ENCODE data around the gene IGF2BP3.
A peak's percentile ranks its signal among the peaks of the same experiment; 100 is the strongest.

The IGF2BP3 gene

DNA sequence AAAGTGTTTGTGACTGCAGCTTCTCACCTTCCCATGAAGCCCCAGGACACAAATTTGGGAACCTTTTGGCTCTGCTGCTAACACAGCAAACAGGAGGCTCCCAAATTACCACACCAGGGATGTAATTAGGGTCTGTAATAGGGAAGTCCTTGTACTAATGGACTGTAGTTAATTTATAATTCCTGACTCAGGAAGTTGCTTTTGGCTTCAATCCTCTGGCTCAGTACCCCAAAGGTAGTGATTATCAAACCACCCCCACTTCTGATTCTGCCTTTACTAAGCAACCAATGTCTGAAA, 174.9 kb downstream of the IGF2BP3 start:
- no peak for DNase-seq (ENCODE audit: low read depth)

DNA sequence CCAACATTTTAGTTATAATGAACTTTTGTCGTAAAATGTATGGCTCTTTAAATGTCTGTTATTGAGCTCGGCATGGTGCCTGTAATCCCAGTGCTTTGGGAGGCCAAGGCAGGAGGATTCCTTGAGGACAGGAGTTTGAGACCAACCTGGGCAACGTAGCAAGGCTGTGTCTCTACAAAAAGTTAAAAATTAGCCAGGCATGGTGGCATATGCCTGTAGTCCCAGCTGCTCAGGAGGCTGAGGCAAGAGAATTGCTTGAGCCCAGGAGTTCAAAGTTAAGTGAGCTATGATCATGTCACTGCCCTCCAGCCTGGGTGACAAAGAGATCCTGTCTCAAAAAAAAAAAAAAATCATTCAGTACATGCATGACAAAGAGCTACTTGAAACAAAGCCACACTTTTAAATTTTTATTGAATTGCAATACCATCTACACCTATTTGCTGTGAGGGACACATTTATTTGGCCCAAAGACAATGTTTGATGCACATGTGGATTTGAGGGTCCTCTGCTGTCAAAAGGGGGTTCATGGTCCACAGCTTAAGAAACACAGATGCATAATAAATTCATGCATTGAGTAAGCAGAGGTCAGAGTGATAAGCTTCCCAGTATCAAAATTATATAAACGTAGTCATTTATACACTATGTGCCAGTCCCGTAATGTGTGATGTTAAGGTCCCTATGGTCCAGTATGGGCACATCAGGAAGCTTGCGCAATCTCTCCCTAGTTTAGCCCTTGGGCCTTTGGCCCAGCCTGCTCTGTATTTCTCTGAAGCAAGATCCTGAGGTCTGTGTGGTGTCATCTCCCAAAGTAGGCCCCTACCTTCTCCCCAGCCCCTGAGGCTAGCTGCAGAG, 175.5 kb downstream of the IGF2BP3 start:
- no peak for DNase-seq (ENCODE audit: low read depth)

DNA sequence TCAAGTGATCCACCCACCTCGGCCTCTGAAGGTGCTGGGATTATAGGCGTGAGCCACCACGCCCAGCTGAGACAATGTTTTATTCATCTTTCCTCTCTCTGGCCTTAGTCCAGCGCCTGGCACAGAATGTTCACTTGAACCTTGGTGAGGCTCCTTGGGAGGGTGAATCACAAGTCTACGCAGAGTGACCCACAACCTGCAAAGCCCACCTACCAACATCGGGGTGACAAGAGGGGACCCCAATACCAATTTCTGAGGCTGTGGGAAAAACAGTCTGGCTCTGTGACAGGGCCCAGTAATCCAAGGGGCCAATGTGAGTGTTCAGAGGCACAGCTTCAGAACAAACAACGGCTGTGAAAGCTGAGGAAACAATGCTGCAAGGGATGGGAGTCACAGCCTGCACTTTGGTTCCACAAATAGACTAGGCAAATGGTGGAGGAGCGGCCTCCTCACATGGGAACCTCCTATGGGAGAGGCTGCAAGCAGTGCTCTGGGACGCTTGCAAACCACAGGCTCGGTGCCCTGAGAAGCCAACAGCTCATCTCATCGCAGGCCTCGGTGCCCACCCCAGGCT, 176.7 kb downstream of the IGF2BP3 start:
- no peak for DNase-seq (ENCODE audit: low read depth)

DNA sequence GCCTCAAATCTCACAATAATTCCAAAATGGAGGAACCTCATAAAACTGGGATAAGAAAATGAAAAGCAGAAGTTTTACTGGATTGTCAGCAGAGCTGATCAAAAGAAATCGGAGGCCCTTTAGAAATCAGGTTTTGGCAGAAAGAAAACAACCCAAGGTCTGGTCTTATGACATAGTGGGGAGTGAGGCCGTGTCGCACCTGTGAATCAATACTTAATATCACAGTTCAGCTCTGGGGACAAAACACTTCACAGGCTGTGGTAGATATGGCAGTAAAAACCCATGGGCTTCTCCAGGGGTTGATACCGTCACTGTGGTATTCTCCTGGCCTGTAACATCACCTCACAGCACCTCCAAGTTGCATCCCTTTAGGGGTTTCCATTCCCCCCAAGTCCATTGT, 177.7 kb downstream of the IGF2BP3 start:
- DNase-seq (ENCODE audit: low read depth): no peak

DNA sequence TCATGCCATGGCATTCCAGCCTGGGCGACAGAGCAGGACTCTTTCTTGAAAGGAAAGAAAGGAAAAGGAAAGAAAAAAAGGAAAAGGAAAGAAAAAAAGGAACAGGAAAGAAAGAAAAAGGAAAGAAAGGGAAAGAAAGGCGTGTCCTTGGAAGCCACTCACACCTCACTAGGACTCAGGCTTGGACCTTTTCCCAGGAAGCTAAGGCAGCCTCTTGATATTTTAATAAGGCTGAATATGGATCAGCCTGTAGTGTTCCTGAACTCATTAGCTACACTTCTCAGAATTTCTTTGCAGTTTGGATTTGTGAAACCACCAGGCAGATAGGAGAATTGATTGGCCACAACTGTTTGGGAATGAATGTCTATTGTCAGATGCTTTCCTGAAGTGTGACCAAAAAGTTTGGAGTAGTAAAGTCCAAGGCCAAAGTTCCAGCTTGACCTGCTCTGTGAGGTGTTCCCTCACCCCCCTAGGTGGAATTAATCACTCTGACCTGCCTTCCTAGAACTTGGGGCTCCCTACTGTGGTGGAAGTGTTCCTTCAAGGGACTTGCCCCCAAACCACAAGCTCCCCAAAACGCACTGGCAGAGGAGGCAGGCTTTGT, 178.2 kb downstream of the IGF2BP3 start:
- DNase-seq (ENCODE audit: low read depth): no peak

DNA sequence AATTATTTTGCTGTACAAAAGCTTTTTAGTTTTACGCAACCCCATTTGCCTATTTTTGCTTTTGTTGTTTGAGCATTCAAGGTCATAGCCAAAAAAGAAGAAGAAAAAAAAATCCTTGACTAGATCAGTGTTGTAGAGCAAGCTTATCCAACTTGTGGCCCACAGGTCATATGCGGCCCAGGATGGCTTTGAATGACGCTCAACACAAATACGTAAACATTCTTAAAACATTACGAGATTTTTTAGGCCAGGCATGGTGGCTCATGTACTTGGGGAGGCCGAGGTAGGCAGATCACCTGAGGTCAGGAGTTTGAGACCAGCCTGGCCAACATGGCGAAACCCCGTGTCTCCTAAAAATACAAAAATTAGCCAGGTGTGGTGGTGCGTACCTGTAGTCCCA, 179.3 kb downstream of the IGF2BP3 start:
- no peak for DNase-seq (ENCODE audit: low read depth)

DNA sequence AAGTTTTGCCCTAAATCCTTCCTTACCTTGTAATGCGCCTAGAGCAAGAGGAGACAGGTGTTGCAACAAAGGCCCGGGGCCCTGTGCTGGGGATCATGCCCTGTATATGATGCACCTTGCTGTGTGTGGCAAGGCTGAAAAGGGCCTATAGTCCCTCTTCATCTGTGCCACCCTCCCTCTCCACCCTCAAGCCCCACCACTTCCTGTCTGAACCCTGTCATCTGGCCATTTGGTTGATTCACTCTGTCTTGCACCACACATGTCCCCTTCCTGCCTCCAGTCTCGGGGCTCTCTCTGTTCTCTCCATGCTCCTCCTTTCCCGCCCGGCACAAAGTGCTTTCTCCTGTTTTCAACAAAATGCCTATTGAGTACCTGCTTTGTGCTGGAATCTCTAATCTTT, 182.7 kb downstream of the IGF2BP3 start:
- DNase-seq (ENCODE audit: low read depth): no peak

DNA sequence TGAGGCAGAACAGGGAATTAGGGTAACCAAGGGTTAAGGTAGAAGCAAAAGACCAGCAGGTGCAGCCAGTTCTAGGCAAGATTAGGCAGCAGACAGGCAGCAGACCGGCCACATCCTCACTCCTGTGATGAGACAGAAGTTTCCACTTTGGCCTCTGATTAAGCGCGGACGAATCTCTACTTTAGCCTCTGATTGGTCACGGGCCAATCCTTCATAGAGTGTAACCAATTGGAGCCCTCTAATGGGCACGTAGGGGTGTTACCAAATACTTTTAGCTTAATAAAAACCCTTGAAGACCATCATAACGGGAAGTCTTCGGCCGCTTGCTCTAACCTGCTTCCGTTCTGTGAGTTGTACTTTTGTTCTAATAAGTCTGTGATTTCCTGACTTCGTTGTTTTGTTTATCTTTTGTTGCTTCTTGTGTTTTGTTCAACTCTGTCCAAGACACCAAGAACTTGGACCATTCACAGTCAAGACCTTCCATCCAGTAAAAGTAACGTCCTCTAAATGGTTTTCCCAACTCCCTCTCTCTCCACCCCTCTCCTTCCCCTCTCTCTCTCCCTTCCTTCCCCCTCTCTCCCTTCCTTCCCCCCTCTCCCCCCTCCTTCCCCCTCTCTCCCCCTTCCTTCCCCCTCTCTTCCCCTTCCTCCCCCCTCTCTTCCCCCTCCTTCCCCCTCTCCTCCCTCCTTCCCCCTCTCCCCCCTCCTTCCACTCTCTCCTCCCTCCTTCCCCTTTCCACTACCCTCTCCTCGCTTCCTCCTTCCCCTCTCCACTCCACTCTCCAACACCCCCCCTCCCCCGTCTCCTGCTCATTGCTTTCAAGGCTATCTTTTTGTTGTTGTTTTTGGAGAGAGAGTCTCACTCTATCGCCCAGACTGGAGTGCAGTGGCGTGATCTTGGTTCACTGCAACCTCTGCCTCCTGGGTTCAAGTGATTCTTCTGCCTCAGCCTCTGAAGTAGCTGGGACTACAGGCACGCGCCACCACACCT, 184.3 kb downstream of the IGF2BP3 start:
- DNase-seq (ENCODE audit: low read depth): no peak

DNA sequence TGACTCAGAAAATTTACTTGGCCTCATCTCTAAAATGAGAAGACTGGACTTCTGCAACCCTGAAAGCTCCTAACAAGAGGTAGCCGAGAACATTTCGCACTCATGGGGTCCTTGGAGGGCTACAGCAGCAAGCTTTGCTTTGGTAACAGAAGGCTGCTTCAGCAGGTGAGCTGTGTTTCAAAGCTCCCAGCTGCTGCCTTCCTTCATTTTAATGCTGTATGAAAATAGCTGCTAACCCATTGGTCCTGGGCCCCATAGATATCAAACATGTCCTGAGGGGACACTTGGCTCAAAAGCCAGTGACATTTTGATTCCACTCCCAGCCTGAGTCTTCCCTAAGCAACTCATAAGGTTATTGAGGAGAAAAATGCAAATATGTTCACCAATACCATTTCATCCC, 185.4 kb downstream of the IGF2BP3 start:
- no peak for DNase-seq (ENCODE audit: low read depth)

DNA sequence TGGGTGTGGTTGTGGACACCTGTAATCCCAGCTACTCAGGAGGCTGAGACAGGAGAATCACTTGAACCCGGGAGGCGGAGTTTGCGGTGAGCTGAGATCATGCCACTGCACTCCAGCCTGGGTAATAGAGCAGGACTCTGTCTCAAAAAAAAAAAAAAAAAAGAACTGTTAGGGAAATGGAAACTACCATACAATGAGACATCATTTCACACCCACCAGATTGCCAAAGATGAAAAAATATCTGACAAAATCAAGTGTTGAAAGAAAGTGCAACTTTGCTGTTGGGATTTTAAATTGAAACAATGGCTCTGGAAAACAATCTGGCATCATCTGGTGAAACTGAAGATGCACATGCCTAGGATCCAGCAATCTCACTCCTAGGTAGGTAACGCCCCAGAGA, 187.2 kb downstream of the IGF2BP3 start:
- no peak for DNase-seq (ENCODE audit: low read depth)

DNA sequence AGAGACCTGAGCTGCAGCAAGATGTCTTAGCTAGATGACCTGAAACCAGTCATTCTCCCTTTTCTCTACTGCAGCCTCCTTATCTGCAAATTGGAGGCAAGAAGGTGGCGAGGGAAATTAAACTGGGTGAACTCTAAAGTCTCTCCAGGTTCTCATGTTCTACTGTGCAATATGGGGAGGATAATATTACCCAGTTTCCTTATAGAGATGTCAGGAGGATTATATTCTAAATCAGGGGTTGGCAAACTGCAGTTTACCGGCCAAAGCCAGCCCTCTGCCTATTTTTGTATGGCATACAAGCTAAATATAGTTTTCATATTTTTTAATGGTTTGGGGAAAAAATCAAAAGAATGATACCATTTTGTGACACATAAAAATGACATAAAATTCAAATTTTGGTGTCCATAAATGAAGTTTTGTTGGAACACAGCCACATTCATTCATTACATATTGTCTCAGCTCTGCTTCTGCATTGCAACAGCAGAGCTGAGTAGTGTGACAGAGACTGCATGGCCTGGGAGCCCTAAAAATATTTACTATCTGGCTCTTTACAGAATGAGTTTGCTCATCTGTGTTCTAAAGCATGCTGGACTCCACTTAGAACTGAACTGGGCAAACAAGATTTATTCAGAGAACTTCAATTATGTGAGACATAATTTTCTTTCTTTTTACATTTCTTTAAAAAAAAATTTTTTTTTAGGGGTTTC, 190.3 kb downstream of the IGF2BP3 start:
- no peak for DNase-seq (ENCODE audit: low read depth)

DNA sequence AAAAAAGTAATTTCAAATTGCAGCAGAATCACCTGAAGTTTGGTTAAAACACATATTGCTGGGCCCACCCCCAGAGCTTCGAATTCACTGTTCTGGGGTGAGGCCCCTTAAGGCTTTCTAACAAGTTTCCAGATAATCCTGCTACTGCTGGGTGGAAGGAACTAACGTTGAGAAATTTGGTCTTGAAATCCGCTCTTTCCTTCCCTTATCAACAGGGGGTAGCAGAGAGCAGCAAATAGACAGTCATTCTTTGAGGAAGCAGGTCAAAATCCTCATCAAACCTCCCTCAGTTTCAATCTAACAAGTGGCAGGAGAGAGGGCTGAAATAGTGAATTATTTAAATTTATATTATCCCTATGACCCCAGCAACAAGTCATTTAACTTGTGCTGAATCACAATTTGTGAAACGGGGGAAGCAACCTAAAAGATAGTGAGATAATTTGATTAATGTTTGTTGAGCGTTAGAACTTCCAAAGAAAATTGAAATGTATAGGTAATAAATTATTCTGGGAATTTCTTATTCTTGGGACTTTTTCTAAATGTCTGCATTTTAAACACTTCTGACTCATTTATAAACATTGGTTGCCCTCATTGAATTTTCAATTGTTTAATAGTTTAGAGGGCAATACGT, 192.8 kb downstream of the IGF2BP3 start:
- DNase-seq (ENCODE audit: low read depth): peak; percentile 69

DNA sequence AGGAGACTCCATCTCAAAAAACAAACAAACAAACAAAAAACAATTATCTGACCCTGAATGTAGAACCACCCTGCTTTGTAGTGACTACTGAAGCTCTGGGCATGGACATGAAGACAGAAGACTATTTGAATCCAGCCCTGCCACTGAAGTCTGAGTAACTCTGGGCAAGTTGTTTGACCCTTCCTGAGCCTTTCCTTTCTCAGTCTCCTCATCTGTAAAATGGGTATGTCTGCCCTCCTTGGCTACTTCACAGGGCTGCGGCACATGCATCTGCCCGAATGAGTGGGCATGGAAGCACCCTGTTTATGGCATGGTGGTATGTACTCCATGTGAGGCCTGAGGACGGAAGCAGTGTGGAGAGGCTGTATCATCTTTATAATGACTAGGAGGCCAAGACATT, 193.3 kb downstream of the IGF2BP3 start:
- no peak for DNase-seq (ENCODE audit: low read depth)

DNA sequence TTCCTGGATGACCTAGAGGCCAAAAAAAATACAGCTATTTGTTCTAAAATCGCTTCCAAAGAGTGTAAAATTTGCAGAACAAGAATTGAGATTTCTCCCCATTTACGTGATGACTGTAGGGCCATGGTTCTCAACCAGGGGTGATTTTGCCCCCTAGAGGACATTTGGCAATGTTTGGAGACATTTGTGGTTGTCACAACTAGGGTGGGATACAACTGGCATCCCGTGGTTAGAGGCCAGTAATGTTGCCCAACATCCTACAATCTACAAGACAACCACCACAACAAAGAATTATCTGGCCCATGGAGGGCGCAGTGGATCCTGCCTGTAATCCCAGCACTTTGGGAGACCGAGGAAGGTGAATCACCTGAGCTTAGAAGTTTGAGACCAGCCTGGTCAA, 193.9 kb downstream of the IGF2BP3 start:
- DNase-seq (ENCODE audit: low read depth): peak; percentile 25

DNA sequence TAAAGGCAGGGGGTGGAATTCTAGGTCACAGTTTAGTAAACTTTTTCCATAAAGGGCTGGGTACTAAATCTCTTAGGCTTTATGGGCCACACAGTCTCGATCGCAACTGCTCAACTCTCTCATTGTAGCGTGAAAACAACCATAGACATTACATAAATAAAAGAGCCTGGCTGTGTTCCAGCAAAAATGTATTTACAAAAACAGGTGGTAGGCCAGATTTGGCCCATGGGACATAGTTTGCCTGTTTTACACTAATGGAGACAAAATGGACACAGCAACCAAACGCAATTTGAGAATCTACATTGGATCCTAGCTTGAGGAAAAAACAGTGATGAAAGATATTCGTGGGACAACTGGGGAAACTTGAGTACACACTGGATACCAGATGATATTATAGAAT, 194.4 kb downstream of the IGF2BP3 start:
- no peak for DNase-seq (ENCODE audit: low read depth)

DNA sequence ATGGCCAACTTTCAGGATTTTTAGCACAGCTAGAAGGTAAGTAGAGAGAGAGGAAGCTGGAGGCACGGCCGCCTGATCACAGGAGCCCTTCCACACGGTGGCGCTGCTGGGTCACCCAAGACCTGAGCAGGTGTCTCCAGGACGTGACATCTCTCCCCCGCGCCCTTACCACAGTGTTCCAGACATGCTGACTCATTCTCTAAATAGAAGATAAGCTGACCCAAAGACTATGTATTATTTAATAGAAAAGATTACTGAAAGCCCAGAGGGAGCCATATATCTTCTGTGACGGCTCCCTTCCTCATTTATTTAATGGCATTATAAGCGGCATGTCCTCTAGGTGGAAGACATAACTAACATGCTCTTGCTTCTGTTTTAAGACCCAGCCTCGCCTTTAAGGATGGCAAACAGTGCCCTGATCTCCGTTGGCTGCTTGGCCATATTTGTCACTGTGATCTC, 197.1 kb downstream of the IGF2BP3 start:
- peak; percentile 96 for DNase-seq (ENCODE audit: low read depth)

DNA sequence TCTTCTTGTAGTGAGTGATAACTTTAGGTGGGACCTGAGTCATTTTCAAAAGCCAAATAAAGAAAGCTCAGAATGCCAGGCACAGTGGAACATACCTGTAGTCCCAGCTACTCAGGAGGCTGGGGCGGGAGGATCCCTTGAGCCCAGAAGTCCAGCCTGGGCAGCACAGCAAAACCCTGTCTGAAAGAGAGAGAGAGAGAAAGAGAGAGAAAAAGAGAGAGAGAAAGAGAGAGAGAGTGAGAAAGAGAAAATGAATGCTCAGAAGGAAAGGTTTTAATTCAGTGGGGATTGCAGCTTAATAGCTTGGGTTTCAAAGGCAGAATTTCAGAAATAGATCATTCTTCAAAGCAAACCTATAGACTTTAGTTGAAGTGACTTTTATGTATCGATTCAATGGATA, 198.0 kb downstream of the IGF2BP3 start:
- DNase-seq (ENCODE audit: low read depth): no peak

DNA sequence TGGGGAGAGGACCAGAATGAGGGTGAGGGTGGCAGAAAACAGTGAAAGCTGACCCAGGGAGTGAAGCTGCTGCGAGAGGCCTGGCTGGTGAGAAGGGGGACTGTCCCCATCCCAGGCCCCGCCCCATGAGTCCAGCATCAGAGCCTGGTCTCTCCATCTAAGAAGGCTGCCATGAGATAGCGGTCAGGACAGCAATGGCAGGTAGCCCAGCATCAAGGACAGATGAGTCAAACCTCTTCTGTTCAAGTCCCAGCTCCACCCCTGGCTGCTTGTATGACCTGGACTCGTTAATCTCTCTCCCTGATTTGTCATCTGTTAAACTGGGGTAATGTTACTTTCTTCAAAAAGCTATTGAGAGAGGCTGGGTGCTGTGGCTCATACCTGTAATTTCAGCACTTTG, 201.5 kb downstream of the IGF2BP3 start:
- DNase-seq (ENCODE audit: low read depth): peak; percentile 12

DNA sequence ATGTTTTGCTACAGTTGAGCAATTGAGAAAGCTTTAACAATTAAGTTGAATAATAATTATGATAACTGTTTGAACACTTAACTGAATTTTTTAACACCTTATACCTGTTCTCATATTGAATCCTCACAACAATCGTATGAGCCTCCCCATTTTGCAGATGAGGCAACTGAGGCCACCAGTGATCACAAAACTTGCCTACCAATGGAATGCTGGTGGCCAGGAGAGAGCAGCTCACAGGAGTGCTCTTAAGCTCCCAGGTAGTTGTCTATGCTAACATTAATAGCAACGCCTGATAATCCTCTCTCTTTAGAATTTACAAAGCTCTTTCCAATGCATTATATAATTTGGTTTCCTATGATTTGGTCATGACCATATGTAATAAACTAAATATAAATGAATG, 202.1 kb downstream of the IGF2BP3 start:
- DNase-seq (ENCODE audit: low read depth): no peak

DNA sequence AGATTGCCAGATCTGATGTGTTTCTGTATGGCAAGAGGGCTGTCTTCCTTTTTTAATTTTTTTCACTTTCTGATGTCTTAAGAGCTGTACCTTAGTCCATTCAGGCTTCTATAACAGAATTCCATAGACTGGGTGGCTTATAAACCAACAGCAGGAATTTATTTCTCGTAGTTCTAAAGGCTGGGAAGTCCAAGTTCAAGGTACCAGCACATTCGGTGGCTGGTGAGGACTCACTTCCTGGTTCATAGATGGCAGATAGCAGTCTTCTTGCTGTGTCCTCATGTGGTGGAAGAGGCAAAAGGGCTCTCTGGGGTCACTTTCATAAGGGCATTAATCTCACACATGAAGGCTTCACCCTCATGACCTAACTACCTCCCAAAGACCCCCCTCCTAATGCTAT, 202.9 kb downstream of the IGF2BP3 start:
- DNase-seq (ENCODE audit: low read depth): no peak

DNA sequence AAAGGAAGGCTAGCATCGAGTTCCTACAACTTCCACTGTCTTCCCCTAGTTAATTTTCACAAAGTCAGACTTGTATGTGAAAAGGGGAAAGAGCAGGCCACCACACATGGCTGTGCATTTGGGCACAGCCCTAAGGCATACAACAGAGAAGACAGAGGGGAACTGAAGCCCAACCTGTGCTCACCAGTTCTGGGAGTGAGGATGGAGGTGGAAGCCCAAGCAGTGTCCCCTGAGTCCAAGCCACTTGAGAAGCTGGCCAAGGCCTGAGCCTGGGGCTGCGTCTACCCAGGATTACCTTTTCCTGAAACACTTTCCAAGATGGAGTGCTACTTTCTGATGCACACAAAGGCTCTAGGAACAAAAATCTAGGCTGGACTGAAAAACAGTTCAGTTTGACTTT, 203.4 kb downstream of the IGF2BP3 start:
- DNase-seq (ENCODE audit: low read depth): no peak
